HEK293 (cell line): ENCODE measurements around the gene CTDNEP1.

ENCODE experiments used
- GFI1B ChIP-seq: fragments of 450-650 bp; formaldehyde crosslinking; IDR thresholded peaks from 2 replicates; pipeline ENCODE4 v1.5.1; 2016; ENCODE audit warnings: missing biosample characterization, missing genetic modification characterization
- ZNF266 ChIP-seq: fragments of 450-650 bp; formaldehyde crosslinking; IDR thresholded peaks from 2 replicates; pipeline ENCODE4 v1.5.1; 2016; ENCODE audit warnings: missing biosample characterization, missing genetic modification characterization, low read depth
- TF ChIP-seq, protein P1 (sequence below): fragments of 450-650 bp; formaldehyde crosslinking; IDR thresholded peaks from 2 replicates; pipeline ENCODE4 v1.5.1; 2016; ENCODE audit warnings: missing biosample characterization, missing genetic modification characterization

- TF ChIP-seq GFI1B (no peak), ZNF266 (tag by site-specific recombination) (no peak)
- TF ChIP-seq, protein P1, sequence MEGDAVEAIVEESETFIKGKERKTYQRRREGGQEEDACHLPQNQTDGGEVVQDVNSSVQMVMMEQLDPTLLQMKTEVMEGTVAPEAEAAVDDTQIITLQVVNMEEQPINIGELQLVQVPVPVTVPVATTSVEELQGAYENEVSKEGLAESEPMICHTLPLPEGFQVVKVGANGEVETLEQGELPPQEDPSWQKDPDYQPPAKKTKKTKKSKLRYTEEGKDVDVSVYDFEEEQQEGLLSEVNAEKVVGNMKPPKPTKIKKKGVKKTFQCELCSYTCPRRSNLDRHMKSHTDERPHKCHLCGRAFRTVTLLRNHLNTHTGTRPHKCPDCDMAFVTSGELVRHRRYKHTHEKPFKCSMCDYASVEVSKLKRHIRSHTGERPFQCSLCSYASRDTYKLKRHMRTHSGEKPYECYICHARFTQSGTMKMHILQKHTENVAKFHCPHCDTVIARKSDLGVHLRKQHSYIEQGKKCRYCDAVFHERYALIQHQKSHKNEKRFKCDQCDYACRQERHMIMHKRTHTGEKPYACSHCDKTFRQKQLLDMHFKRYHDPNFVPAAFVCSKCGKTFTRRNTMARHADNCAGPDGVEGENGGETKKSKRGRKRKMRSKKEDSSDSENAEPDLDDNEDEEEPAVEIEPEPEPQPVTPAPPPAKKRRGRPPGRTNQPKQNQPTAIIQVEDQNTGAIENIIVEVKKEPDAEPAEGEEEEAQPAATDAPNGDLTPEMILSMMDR (tag by site-specific recombination), result no peak
Measured at GRCh38 chr17:7290166-7290565, 38.6 kb upstream of the CTDNEP1 start.
